HCT116 (cell line): ENCODE measurements around the gene SOAT2.

Source experiments
- CEBPB ChIP-seq: IDR thresholded peaks from 2 replicates; pipeline ENCODE4 v1.6.1; 2012; ENCODE audit warnings: low read depth
- EZH2 ChIP-seq: fragments of 200-600 bp; sonication (generic); IDR thresholded peaks from 2 replicates; pipeline ENCODE4 v1.6.1; 2017; ENCODE audit warnings: antibody characterized with exemption, mixed run types
- POLR2A ChIP-seq: IDR thresholded peaks from 2 replicates; pipeline ENCODE4 v1.7.0; 2011; ENCODE audit warnings: borderline replicate concordance; ENCODE audit not compliant: insufficient read depth, insufficient read length; ENCODE audit errors: extremely low read depth
- RAD21 ChIP-seq: IDR thresholded peaks from 2 replicates; pipeline ENCODE4 v1.6.1; 2012; ENCODE audit warnings: low read depth, mild to moderate bottlenecking
- YY1 ChIP-seq: IDR thresholded peaks from 2 replicates; pipeline ENCODE4 v1.6.1; 2011; ENCODE audit warnings: low read length, low read depth, moderate library complexity, mild to moderate bottlenecking; ENCODE audit not compliant: insufficient replicate concordance; ENCODE audit errors: extremely low read depth
- TF ChIP-seq, protein P1 (sequence below), 3 experiments: fragments of 200-600 bp in 1 of 3; sonication (generic) in 1 of 3; IDR thresholded peaks in 2 of 3; conservative IDR thresholded peaks in 1 of 3; 2 replicates each; pipeline ENCODE4 v1.5.1; 2012 to 2017; ENCODE audit warnings: low read depth in 2 of 3, low read length in 2 of 3, antibody characterized with exemption in 1 of 3, borderline replicate concordance in 1 of 3, control low read depth in 1 of 3, mild to moderate bottlenecking in 1 of 3, mixed read lengths in 1 of 3, mixed run types in 1 of 3, moderate library complexity in 1 of 3; ENCODE audit not compliant: insufficient read depth in 1 of 3

DNA sequence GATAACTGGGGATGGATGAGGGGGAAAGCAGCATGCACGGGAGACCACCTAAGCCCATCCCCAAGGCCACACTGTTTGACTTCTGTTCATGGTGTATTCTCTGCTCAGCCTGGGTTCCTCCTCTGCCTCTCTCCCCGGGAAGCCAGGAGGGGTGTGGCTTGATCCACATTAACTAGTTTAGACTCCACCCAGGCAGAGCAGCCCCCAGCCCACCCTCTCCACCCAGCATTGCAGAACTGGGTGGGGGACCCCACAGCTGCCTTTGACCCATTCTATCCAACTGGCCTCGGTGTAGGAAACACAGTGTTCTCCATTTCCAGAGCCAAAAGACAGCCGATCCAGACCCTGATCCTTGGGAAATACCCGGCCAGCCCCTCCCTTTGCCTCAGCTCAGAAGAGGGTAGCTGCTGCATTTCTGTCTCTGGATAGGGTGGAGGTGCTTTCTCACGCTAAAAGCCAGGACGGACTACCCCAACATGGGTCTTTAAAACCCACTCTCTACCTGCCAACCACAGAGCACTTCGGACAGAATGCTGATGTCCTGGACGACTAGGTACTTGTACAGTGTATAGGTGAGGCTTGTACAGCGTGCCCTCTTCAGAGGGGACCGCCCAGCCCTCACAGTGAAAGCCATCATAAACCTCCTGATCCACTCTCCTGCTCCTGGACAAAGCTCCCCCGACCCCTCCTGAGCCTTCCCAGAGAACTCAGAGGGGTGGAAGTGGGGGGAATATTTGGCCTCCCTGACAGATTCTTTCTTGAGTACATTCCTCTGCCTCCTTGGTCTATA is 33.5 kb upstream of the SOAT2 start:
- TF ChIP-seq POLR2A (no peak), YY1 (no peak), CEBPB (no peak), EZH2 (no peak), RAD21 (no peak)
- TF ChIP-seq, protein P1, sequence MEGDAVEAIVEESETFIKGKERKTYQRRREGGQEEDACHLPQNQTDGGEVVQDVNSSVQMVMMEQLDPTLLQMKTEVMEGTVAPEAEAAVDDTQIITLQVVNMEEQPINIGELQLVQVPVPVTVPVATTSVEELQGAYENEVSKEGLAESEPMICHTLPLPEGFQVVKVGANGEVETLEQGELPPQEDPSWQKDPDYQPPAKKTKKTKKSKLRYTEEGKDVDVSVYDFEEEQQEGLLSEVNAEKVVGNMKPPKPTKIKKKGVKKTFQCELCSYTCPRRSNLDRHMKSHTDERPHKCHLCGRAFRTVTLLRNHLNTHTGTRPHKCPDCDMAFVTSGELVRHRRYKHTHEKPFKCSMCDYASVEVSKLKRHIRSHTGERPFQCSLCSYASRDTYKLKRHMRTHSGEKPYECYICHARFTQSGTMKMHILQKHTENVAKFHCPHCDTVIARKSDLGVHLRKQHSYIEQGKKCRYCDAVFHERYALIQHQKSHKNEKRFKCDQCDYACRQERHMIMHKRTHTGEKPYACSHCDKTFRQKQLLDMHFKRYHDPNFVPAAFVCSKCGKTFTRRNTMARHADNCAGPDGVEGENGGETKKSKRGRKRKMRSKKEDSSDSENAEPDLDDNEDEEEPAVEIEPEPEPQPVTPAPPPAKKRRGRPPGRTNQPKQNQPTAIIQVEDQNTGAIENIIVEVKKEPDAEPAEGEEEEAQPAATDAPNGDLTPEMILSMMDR (IDR thresholded peaks at IDR 0.05 in 2 of 3, conservative IDR thresholded peaks at IDR 0.05 in 1 of 3; ENCODE audit: borderline replicate concordance in 1 of 3, insufficient read depth in 1 of 3, low read depth in 2 of 3, low read length in 2 of 3), result no peak
